ENCODE results near the gene AIFM3. TPM values are rescaled to one million over a fixed set of nuclear protein-coding genes. Genes with fewer than 3 reads are reported as not detected.

AIFM3 gene
- total and polyA plus RNA-seq, 2 donors (not counting 3 experiments of a cell fraction or from before 2014, with no cell fraction given), result 0.15 TPM; not detected in 1

- H3K79me2 ChIP-seq (ENCODE audit: control insufficient read depth, insufficient read depth, low read length), result peaks cover 97% of the 10 kb centered on the region
- H3K27ac ChIP-seq (ENCODE audit: insufficient read depth, low read depth, low read length), result no peak overlapping the region
- no peaks in the 10 kb centered on the region for H3K9me1 ChIP-seq (replicated peaks; ENCODE audit: control insufficient read depth, extremely low read depth, insufficient read depth, low read length)
- no peak overlapping the region for H3K4me2 ChIP-seq (ENCODE audit: insufficient read depth, low read length)
- POLR2A ChIA-PET, result no interaction called here
- dilution Hi-C loops (cut with MboI; ENCODE audit: extremely low pct_ligation_motif_present, low sequenced_read_pairs), result no loop called here
- BruUV-seq (replicated peaks), result no TSS peak
- no peak overlapping the region for H3K9ac ChIP-seq (replicated peaks; ENCODE audit: extremely low read depth, insufficient read depth, low read length)
- DNase-seq (ENCODE audit: low read depth, low spot score), result no peak
- no peaks in the 10 kb centered on the region for H3K4me1 ChIP-seq (ENCODE audit: control insufficient read depth, extremely low read depth, insufficient read depth, low read length)
- H2AFZ ChIP-seq (ENCODE audit: low read depth, low read length), result no peak overlapping the region
- no peaks in the 10 kb centered on the region for H3K27me3 ChIP-seq (ENCODE audit: control insufficient read depth in 2 of 2, insufficient read depth in 2 of 2, low read length in 2 of 2)
- H3K36me3 ChIP-seq (ENCODE audit: control insufficient read depth in 2 of 2, extremely low read depth in 1 of 2, insufficient read depth in 2 of 2, low read length in 2 of 2), result no peaks in the 10 kb centered on the region
- peaks cover 9% of the 10 kb centered on the region for H4K20me1 ChIP-seq (replicated peaks; ENCODE audit: control insufficient read depth, extremely low read depth, insufficient read depth, low read length)
- no peak for FAIRE-seq
- intact Hi-C loops (cut with micrococcal nuclease), result no loop called here
- no peak for TF ChIP-seq MAX (IDR thresholded peaks at IDR 0.05; ENCODE audit: insufficient read depth, insufficient read length)
- no peak for TF ChIP-seq FOS (IDR thresholded peaks at IDR 0.05; ENCODE audit: borderline replicate concordance, insufficient read depth, low read length)
- TF ChIP-seq POLR2AphosphoS5 (IDR thresholded peaks at IDR 0.05; ENCODE audit: insufficient read depth, low read depth, low read length), result no peak
- TF ChIP-seq CTCF (IDR thresholded peaks at IDR 0.05; ENCODE audit: extremely low read depth in 1 of 2, insufficient read depth in 1 of 2, low read depth in 1 of 2, low read length in 2 of 2), result no peak
- H3K9me3 ChIP-seq (replicated peaks; ENCODE audit: control insufficient read depth, insufficient read depth, low read length), result no peaks in the 10 kb centered on the region
- CTCF ChIA-PET, result interaction anchor here (0.8 to 2.8 kb wide), 6 partner anchors 10 to 57 kb away, joined by 3 to 18 read pairs (median 4); no protein-coding TSS in a partner anchor
- no peak overlapping the region for H3K4me3 ChIP-seq (replicated peaks in 1 of 3; ENCODE audit: insufficient read depth in 1 of 3, low read depth in 1 of 3, low read length in 3 of 3)
These were observed 44.8 kb upstream of the AIFM3 start for GRCh38 chr22:20922141-20922751.

- dilution Hi-C loops (cut with MboI; ENCODE audit: extremely low pct_ligation_motif_present, low sequenced_read_pairs), result no loop called here
These were observed 40.8 kb upstream of the AIFM3 start for GRCh38 chr22:20926243-20926642.

More at GRCh38 chr22:20926243-20926642, 40.8 kb upstream of the AIFM3 start:
- H3K4me3 ChIP-seq (replicated peaks in 1 of 3; ENCODE audit: insufficient read depth in 1 of 3, low read depth in 1 of 3, low read length in 3 of 3), result no peak overlapping the region
- no peaks in the 10 kb centered on the region for H3K36me3 ChIP-seq (ENCODE audit: control insufficient read depth in 2 of 2, extremely low read depth in 1 of 2, insufficient read depth in 2 of 2, low read length in 2 of 2)
- no peaks in the 10 kb centered on the region for H3K9me3 ChIP-seq (replicated peaks; ENCODE audit: control insufficient read depth, insufficient read depth, low read length)
- H3K79me2 ChIP-seq (ENCODE audit: control insufficient read depth, insufficient read depth, low read length), result peaks cover 97% of the 10 kb centered on the region
- POLR2A ChIA-PET, result no interaction called here
- H3K9ac ChIP-seq (replicated peaks; ENCODE audit: extremely low read depth, insufficient read depth, low read length), result no peak overlapping the region
- CTCF ChIA-PET, result interaction anchor here (0.7 to 1.3 kb wide), 3 partner anchors 9 to 41 kb away, joined by 3 to 4 read pairs (median 3); partner anchors contain the start of gene CRKL
- peaks cover 11% of the 10 kb centered on the region for H4K20me1 ChIP-seq (replicated peaks; ENCODE audit: control insufficient read depth, extremely low read depth, insufficient read depth, low read length)
- no peak overlapping the region for H2AFZ ChIP-seq (ENCODE audit: low read depth, low read length)
- FAIRE-seq (no peak), DNase-seq (ENCODE audit: low read depth, low spot score) (no peak)
- no TSS peak for BruUV-seq (replicated peaks)
- H3K27ac ChIP-seq (ENCODE audit: insufficient read depth, low read depth, low read length), result no peak overlapping the region
- no peak overlapping the region for H3K4me2 ChIP-seq (ENCODE audit: insufficient read depth, low read length)
- TF ChIP-seq FOS (IDR thresholded peaks at IDR 0.05; ENCODE audit: borderline replicate concordance, insufficient read depth, low read length), result no peak
- no peak for TF ChIP-seq EZH2 (IDR thresholded peaks at IDR 0.05; ENCODE audit: borderline replicate concordance, low read depth, low read length, severe bottlenecking)
- TF ChIP-seq POLR2A (IDR thresholded peaks at IDR 0.05; ENCODE audit: low read depth, low read length), result no peak
- TF ChIP-seq MAX (IDR thresholded peaks at IDR 0.05; ENCODE audit: insufficient read depth, insufficient read length), result no peak
- TF ChIP-seq MYC (IDR thresholded peaks at IDR 0.05; ENCODE audit: low read depth, low read length), result no peak
- TF ChIP-seq CTCF (IDR thresholded peaks at IDR 0.05; ENCODE audit: extremely low read depth in 1 of 2, insufficient read depth in 1 of 2, low read depth in 1 of 2, low read length in 2 of 2), result no peak
- no peak for TF ChIP-seq GATA2 (IDR thresholded peaks at IDR 0.05; ENCODE audit: insufficient read depth, insufficient read length, low read depth, low read length)
- TF ChIP-seq POLR2AphosphoS5 (IDR thresholded peaks at IDR 0.05; ENCODE audit: insufficient read depth, low read depth, low read length), result no peak
- no peak for TF ChIP-seq JUN (IDR thresholded peaks at IDR 0.05; ENCODE audit: borderline replicate concordance, insufficient read depth, insufficient read length, low read depth)
- H3K27me3 ChIP-seq (ENCODE audit: control insufficient read depth in 2 of 2, insufficient read depth in 2 of 2, low read length in 2 of 2), result no peaks in the 10 kb centered on the region
- H3K4me1 ChIP-seq (ENCODE audit: control insufficient read depth, extremely low read depth, insufficient read depth, low read length), result no peaks in the 10 kb centered on the region
- H3K9me1 ChIP-seq (replicated peaks; ENCODE audit: control insufficient read depth, extremely low read depth, insufficient read depth, low read length), result no peaks in the 10 kb centered on the region
- intact Hi-C loops (cut with micrococcal nuclease), result no loop called here

Measured in endothelial cell of umbilical vein (primary cell).